NCI-H1694 treated with DMSO at 0.1 percent for 48 hours (cell line): ENCODE results near the gene AKAIN1.

Source experiments
- DNase-seq: peaks from one replicate; lab custom pipeline; 2025; lab: John Stamatoyannopoulos, UW

The AKAIN1 gene

DNA sequence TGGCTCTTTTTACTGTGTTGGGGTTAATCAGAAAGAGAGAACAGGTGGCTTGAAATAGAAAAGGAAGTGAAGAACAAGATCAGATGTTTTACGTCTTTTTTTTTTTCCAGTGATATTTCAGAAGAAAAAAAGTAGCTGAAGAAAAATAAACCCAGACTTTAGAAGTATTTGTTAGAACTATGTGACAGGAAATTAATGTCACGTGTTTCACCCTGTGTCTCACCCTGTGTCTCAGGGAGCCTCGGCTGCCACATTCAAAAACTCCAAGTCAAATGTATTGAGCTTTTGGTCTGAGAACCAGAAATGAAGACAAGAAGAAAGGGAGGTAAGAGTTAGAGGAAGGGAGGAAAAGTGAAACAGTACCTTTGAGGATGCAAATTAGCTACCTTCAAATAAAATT, 38.0 kb downstream of the AKAIN1 start:
- no peak for DNase-seq

DNA sequence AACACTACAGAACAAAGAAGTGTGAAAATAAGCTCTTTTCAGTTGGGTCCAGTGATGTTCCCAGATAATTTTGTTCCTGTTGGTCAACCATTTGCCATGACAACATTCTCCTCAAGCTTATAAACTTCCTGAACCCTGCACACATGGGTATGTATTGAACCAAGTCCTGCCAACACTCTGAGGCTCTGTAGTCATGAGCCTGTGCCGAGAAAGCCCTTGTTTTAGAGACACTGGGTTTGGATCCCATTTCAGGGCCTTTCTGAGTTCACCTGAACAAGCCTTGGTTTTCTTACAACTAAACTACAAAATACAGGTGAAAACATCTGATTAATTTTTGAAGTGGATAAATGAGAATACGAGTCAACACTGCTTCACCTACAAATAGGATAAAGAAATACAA, 38.5 kb downstream of the AKAIN1 start:
- no peak for DNase-seq

DNA sequence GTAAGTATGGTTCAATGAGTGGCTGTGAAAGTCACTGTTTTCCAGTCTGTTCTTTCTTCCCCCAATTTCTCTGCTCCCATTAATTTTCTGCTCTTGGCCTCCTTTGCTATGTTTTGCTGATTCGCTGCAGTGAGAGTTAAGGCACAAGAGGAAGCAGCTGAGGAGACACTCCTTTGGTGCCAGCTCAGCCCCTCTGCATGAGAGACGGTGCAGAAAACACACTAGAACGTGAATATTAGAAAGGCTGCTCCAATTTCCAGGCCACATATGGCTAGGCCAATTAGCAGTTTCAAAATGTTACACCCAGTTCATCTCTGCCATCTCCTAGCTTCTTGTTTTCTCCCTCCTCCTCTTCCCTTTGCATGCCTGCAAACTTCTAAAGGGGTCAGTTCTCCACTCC, 38.9 kb downstream of the AKAIN1 start:
- no peak for DNase-seq

DNA sequence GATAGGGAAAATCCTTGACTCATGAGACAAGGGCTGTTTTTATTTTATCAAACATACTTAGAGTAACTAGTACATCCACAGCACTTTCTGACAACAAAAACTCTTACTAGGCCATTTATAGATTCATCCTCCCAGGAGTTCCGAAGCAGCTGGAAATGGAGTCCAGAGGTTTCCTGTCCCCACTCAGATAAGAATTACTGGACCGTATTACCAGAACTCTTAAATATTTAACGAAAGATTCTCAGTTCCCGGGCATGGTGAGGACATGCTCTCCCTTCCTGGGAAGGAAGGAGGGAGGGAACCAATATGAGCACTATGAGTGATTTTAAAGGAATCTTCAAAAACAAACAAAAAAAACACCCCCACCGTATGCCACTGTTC, 41.2 kb downstream of the AKAIN1 start:
- no peak for DNase-seq

DNA sequence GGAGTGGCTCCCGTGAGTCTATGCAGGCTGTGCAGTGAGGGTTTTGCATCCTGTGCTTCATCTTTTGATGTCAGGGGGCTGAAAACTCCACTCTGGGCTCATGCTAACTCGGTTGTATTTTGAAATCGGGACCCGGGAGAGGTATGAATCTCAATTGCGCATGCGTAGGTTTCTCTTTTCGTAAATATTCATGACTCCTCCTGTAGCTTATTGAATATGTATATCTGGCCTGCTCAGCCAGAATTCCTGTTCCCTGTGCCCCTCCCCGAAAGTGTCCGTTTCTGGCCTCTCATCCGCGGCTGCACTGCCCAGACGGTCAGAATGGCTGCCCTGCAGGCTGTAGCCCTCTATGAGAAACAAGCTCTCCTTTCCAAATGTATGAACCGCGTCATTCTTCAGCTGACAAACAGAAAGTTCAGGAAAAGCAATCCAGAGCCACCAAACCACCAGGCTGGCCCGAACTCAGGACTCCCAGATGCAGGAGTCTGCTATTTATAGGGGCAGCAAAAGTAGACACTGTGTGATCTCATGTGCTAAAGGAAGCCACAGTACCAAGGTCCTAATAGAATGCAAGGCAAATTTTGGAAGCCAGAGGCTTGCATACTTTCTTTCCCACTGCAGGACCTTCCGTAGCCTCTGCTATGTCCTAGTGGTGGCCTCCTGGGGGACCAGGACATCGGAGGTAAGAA, 41.7 kb downstream of the AKAIN1 start:
- no peak for DNase-seq

DNA sequence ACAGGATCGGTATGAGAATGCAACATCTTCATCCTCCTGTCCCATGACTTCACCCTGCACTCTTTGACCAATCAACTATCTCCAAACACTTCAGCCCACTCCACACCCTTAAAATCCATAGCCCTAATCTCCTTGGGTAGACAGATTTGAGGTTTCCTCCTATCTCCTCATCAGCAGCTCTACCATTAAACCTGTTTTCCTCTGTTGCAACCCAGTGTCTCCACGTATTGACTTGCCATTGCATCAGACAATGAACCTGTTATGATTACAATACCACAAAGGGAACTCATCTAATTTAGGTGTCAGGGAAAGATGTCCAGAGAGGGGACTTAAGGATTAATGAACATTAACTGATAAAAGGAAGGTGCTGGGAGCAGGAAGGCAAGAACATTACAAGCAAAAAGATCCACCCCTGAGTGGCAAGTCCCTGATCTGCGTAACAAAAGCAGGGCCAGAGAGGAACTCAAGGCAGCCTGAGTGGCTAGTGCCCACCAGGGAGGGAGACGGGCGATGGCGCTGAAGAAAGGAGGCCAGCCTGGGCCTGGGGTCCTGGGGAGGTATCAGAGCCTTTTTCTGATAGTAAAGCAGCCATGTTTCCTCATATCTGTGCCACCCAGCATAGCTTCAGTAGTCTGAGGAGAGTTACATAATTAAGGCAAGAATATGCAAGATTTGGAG, 44.6 kb downstream of the AKAIN1 start:
- no peak for DNase-seq

DNA sequence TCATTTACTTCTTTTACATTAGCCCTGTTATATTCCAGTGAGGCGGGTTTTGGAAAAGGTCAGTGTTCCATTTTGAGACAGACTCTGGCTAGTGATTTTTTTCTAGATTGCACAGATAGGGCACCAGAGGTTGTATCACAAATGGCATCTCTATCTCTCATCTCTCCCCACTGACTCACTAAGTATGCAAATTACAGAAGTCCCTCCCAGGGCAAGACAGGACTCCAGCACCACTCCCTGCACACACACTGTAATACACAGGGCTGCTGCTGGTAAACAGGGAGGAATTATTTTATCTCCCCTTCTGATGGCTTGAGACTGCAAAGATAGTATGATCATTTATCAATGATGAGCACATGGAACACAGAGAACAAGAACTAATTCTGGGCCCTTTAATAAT, 46.2 kb downstream of the AKAIN1 start:
- DNase-seq: no peak

DNA sequence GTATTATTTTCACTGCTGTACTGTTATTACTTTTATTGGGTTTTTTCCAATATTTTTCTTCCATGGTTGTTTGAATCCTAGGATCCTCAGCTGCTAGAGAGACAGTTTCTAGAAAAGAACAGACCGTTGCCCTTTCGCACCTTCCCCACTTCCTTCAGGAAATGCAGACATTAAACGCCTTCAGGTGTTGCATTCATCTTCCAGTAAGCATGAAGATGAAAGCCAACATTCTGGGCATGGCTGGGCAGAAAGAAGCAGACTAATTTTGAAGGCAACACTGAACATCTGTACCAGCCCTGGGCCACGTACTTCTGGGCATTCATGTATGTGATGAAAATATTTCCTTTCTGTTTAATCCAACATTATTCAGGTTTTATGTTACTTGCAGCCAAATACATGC, 51.0 kb downstream of the AKAIN1 start:
- no peak for DNase-seq

DNA sequence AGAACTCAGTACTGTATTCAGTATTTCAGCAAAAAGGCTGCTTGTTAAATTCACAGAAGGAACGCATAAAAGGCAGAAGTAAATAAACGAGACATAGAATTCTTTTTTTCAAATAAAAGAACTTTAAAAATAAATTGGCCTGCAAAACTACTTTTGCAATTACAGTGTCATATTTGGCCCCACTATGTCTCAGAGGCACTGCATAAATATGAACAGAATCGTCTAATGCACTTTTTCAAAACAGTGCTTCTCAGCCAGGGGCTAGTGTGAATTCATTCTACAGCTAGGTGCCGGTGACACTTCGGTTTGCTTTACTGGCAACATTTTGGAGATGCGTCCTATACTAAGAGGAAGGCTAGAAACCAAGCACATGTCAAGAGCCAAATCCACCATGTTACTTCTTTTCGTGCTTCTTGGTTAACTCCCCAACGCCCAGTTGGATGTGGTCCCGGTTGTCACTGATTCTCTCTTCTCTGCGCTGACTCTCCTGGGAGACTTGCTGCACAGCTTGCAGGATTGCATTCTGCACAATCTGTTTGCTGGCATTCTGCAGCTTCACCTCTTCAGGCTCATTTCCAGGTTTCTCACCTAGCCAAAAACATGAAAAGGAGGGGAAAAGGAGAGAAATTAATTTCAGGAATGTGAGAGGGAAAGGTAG, 51.8 kb downstream of the AKAIN1 start:
- no peak for DNase-seq

DNA sequence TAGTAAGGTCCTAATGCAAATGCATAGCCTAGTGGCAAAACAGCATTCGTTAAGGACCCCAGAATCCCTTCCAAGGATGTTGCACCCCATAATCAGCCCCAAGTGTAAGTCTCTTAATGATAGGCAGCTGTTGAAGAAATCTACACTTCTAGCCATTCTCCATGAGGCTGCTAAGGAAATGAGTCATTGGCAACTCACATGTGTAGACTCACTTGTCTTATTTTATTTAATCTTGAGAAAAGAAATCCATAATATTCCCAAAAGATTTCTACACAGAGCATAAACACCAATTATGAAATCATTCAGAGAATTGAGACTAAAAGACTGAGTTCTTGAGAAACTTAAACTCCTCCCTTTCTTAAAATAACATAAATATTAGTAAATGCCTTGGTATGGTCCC, 52.4 kb downstream of the AKAIN1 start:
- DNase-seq: no peak

DNA sequence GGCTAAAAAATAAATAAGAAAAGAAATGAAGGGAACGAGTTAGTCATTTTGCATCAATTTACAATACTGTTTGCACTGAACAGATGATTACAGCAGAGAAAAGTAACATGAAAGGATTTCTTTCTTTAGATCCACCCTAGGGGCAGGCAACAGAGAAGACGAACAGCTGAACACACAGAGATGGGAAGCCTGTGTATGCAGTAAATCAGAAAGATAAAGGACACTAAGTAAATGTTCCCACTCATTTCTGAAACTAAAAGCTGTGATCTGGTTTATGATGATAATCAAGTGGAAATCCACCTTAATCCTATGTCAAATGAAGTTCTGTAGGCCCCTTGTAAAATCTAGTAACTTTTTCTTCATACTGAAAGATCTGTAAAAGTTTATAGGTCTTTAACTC, 54.2 kb downstream of the AKAIN1 start:
- no peak for DNase-seq

DNA sequence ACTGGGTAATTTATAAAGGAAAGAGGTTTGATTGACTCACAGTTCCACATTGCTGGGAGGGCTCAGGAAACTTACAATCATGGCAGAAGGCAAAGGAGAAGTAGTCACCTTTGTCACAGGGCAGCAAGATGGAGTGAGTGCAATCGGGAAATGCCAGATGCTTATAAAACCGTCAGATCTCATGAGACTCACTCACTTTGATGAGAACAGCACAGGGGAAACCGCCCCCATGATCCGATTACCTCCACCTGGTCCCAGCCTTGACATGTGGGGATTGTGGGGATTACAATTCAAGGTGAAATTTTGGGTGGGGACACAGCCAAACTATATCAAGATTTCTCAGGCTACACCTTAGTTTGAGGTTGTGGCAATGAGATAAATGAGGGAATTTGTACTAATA, 54.9 kb downstream of the AKAIN1 start:
- DNase-seq: no peak

DNA sequence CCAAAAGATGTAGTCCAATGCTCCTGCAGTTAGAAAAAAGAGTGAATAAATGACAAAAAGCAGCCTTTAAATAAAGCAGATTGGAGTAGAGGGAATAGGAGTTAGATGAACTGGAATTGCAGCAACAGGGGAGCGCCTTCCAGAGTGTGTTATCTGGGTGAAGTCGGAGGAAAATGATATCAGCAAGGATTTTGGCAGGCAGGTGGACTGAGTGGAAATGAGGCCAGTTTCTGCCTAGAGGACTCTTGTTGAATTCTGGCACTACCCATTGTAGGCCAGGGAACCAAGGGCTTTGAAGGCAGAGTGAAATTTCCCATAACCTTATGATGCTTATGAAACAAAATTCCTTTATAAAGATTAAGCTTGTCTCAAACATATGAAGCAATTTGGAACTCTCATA, 59.8 kb downstream of the AKAIN1 start:
- no peak for DNase-seq

DNA sequence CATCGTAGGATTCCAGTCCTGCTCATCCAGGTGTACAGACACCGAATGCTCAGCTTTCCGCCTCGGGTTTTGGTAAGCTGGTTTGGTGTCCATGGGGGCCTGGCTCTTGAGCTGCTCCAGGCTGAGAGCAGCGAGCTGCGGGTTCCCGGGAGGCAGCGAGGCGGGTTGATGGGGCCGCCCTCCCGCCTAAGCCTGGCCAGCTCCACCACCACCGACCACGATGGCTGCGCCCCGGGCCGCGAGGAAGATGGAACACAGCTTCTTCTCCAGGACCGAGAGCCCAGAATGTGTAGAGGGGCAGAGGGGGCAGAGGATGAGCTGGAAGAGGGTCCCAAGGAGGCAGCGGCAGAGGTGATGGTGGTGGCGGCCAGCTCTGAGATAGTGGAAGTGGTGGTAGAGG, 64.1 kb downstream of the AKAIN1 start:
- DNase-seq: no peak

DNA sequence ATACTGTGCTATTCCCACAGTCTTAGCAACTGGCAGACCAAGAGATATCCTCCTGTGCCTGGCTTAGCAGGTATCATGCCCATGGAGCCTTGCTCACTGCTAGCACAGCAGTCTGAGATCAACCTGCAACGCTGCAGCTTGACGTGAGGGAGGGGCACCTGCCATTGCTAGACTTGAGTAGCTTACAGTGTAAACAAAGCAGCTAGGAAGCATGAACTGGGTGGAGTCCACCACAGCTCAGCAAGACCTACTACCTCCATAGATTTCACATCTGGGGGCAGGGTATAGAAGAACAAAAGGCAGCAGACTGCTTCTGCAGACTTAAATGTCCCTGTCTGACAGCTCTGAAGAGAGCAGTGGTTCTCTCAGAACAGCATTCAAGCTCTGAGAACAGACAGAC, 74.8 kb downstream of the AKAIN1 start:
- no peak for DNase-seq

DNA sequence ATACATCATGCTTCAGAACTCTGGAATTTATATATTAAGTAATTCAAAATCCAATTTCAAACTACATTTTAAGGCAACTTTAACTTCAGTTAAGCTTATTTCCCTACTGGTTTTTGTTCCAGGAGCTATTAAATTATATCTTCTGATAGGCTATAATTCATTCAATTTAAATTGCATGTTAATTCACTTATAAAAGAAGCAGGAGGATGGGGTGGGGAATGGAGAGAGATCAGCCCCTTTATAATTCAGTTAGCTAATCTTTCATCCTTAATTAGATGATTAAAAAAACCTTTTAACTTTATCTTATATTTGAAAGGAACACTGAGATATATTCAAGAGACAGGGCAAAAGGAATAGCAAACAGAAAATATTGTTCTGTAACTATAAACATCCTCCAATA, 86.8 kb downstream of the AKAIN1 start:
- DNase-seq: no peak

DNA sequence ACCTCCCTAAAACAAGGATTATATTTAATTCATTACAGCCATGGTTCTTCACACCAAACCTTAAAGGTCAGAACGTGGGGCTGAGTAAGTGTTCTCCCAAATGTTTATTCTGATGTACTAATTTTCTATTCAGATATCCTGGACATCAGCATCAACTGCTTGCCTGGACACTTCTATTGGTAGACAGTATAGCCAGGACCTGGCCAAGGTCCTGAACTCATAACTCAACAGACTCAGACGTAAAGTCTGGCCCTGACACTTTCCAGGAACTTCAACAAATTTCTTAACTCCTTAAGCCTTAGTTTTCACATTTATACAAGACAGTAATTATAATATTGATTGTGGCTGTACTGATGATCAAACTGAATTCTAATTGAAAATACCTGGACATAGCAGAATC, 89.1 kb downstream of the AKAIN1 start:
- DNase-seq: no peak

DNA sequence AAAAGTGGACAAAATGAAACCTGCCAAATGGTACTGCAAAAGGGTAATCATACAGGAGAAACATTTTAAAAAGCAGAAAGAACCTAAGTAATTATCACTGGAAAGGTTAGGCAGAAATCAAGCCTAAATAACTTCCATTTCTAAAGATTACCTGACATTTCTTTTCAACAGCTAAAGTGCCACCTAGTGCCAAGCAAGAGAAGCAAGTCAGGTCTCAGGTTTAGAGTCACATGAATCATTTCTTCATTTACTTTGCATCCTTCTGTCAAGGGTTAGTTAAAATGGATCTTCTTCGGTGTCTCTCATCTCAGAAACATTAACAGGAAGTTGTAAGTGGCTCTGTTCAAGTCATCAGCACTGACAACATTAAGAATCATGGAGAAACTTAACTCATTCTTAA, 90.3 kb downstream of the AKAIN1 start:
- peak; percentile 2 for DNase-seq

DNA sequence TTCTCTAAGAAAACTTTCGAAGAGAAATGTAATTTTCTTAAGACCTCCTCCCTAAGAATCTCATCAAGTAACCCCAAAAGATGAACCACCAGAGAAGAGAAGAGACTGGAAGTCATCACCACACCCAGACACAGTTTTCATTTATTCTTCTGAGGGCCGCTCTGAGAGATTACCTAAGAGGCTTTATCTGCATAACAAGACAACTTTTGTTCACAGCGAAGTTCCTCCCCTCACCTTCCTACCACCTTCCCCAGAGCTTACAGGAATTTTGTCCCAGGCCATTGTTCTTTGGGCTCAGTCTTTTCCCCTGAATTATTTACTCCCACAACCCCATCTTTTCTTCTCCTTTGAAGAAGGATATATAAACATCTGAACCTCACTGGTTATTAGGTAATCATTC, 92.8 kb downstream of the AKAIN1 start:
- DNase-seq: no peak

DNA sequence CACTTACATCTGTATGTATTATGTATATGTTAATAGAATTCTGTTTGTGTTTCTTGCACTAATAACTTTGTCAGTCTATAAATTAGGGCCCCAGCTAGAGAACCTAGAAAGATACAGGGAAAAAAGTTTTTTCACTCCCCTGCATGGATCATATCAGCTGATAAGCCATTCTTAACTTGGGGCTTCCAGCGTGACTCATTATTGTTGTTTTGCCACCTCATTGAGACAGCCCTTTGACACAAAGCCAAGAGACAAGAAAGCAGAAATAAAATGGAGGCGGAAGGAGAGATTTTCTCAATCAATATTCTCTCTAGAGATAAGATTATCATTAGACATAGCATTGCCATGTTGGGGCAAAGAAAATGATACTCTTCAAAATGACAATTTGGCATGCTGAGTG, 93.4 kb downstream of the AKAIN1 start:
- no peak for DNase-seq

DNA sequence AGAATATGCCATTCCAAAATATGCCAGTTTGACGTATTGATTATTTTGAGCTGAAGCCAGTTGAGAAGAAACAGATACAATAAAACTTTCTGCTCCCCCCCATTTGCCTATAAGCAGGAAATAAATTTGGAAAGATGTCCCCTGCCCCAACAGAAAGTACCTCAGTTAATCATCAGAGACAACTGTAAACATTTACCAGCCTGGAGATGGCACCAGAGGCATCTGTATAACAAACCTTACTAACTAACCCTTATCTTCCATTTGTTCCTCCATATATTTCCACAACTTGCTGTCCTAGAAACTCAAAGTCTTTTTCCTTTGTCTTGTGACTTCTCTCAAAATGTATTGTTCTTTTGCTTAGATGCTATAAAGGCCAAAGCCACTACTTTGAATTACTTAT, 93.8 kb downstream of the AKAIN1 start:
- no peak for DNase-seq

DNA sequence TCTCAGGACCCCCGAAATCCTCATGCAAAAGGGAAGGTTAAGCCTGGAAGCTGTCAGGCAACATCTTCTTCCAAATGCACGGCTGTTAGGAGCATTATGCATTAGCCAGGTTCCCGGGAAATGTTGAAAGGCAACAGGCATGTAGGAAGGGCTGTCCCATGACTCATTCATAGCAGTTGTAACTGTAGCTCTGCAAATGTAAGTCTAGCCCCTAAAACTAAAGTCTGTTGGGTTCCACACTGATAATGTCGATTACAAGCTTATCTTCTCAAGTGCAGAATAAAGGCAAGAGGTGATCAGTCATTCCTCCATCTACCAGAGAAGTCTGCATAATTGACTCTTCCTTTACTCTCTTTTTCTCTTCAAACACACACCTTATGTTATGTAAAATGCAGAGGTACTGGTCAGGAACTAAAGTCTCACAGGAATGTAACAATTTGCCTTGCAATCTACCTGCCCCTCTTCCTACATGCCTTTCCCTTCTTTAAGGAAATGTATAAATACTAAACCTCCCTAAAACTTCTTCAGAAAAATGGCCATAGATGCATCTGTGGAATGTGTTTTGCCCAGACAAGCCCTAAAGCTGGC, 99.8 kb downstream of the AKAIN1 start:
- DNase-seq: no peak

DNA sequence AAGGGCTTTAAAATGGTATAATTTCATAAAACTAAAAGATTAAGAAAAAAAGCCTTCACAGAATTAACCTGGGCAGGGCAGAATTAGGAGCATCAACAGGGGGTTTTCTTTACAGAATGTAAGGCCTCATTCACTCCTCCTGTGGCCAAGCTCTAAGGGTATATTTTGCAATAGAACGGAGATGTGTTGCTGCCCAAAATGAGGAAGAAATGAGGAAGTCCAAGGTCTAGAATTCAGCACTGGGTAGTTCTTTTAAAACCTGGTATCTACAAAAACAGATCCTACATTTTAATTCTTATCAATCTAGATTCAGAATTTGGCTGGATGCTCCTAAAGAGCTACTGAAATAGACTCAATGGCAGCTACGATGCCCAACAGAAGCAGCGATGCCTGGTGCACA, 101.8 kb downstream of the AKAIN1 start:
- DNase-seq: no peak
